K562 (cell line): ENCODE results near the gene PTPN14. TPM values are rescaled to one million over a fixed set of nuclear protein-coding genes. Genes with fewer than 3 reads are reported as not detected.
A peak's percentile ranks its signal among the peaks of the same experiment; 100 is the strongest.

Source experiments
- ATAC-seq: fragments of 200-7000 bp; cut with Tn5 transposase; 3 replicates; pipeline ENCODE4 v1.9.1; 2020; ENCODE audit warnings: moderate library complexity
- BruUV-seq: library from RNA; stranded (reverse); fragments of 400-500 nt; replicated peaks from 2 replicates; lab custom pipeline; 2021; lab: Mats Ljungman, UMichigan
- CTCF ChIA-PET: fragments of 300-600 bp; formaldehyde crosslinking; extraction: SDS; loops from one replicate; lab custom pipeline; 2021; ENCODE audit warnings: low intra/inter-chr PET ratio; lab: Yijun Ruan, JAX
- POLR2A ChIA-PET: fragments of 300-600, 350-650 bp; sonication (Branson Sonifier 250); formaldehyde crosslinking; extraction: SDS; loops from one replicate; lab custom pipeline; 2021; ENCODE audit warnings: antibody characterized with exemption, inconsistent platforms; lab: Yijun Ruan, JAX
- DNase-seq, 4 experiments: peaks; one replicate each; pipeline versions ENCODE4 v3.0.0 to v3.0.0-alpha.2; 2011 to 2018; ENCODE audit warnings: low spot score in 3 of 4, mixed read lengths in 3 of 4; ENCODE audit errors: extremely low read depth in 1 of 4
- FAIRE-seq: peaks from 2 replicates; lab custom pipeline; 2011; peaks lifted over from hg19 to GRCh38; lab: Jason Lieb, UNC
- H2AFZ ChIP-seq: 2 replicates; pipeline ENCODE4 v1.6.0; 2011; ENCODE audit warnings: low read depth, low read length, control low read depth, inconsistent platforms
- H3K27ac ChIP-seq: fragments of 200-600 bp; 3 replicates; pipeline ENCODE4 v1.8.0; 2011; ENCODE audit warnings: low read depth, mild to moderate bottlenecking, control low read depth, inconsistent platforms, low read length, moderate library complexity, mixed read lengths; ENCODE audit errors: extremely low read depth
- H3K27me3 ChIP-seq, 2 experiments: fragments of 300-600 bp in 1 of 2; 2 replicates in 1 of 2; 3 replicates in 1 of 2; pipeline versions ENCODE4 v1.6.0 to v1.8.0; 2011; ENCODE audit warnings: inconsistent platforms in 2 of 2, low read length in 2 of 2, mild to moderate bottlenecking in 1 of 2, mixed read lengths in 1 of 2, moderate library complexity in 1 of 2; ENCODE audit not compliant: control insufficient read depth in 2 of 2, insufficient read depth in 2 of 2
- H3K36me3 ChIP-seq: fragments of 300-600 bp; 3 replicates; pipeline ENCODE4 v1.8.0; 2011; ENCODE audit warnings: mild to moderate bottlenecking, low read length, inconsistent platforms; ENCODE audit not compliant: control insufficient read depth, insufficient read depth
- H3K4me1 ChIP-seq, 2 experiments: fragments of 200-600 bp in 1 of 2; replicated peaks in 1 of 2; 2 replicates in 1 of 2; 3 replicates in 1 of 2; pipeline versions ENCODE4 v1.5.1 to v1.8.0; 2011; ENCODE audit warnings: inconsistent platforms in 2 of 2, low read length in 2 of 2, mild to moderate bottlenecking in 1 of 2, mixed read lengths in 1 of 2, moderate library complexity in 1 of 2; ENCODE audit not compliant: control insufficient read depth in 2 of 2, insufficient read depth in 2 of 2
- H3K4me2 ChIP-seq: 2 replicates; pipeline ENCODE4 v1.6.1; 2011; ENCODE audit warnings: low read length, control low read depth, inconsistent platforms, mixed read lengths; ENCODE audit not compliant: insufficient read depth
- H3K4me3 ChIP-seq: fragments of 200-600 bp; sonication (generic), shearing (Covaris generic); 2 replicates; pipeline ENCODE4 v1.5.1; 2016; ENCODE audit warnings: control low read depth, inconsistent platforms
- H3K79me2 ChIP-seq: fragments of 200-600 bp; 3 replicates; pipeline ENCODE4 v1.8.0; 2011; ENCODE audit warnings: low read length, inconsistent platforms; ENCODE audit not compliant: control insufficient read depth, insufficient read depth
- H3K9ac ChIP-seq, 2 experiments: 2 replicates each; pipeline versions ENCODE4 v1.6.0 to v1.6.1; 2011; ENCODE audit warnings: low read depth in 2 of 2, low read length in 2 of 2, control low read depth in 1 of 2, inconsistent platforms in 1 of 2, mild to moderate bottlenecking in 1 of 2, mixed read lengths in 1 of 2; ENCODE audit not compliant: insufficient read depth in 1 of 2
- H3K9me1 ChIP-seq: one replicate; pipeline ENCODE4 v1.6.0; 2011; ENCODE audit warnings: inconsistent platforms, mild to moderate bottlenecking, low read length, moderate library complexity; ENCODE audit not compliant: control insufficient read depth, insufficient read depth
- H3K9me3 ChIP-seq: replicated peaks from 2 replicates; pipeline ENCODE4 v1.5.1; 2011; ENCODE audit warnings: low read depth, low read length, inconsistent platforms; ENCODE audit not compliant: control insufficient read depth, insufficient read depth
- H4K20me1 ChIP-seq: replicated peaks from 2 replicates; pipeline ENCODE4 v1.6.1; 2011; ENCODE audit warnings: low read length, inconsistent platforms, mixed read lengths; ENCODE audit not compliant: control insufficient read depth, insufficient read depth
- HLTF ChIP-seq: fragments of 450-650 bp; IDR thresholded peaks from 2 replicates; pipeline ENCODE4 v1.6.1; 2016
- MTF1 ChIP-seq: fragments of 250-450 bp; sonication (Bioruptor Pico); IDR thresholded peaks from 2 replicates; pipeline ENCODE4 v1.9.0; 2021; ENCODE audit warnings: moderate library complexity, mild to moderate bottlenecking, inconsistent platforms, borderline replicate concordance
- PHB ChIP-seq: fragments of 250-450 bp; sonication (Bioruptor Pico); IDR thresholded peaks from 2 replicates; pipeline ENCODE4 v1.5.0; 2021
- PHB2 ChIP-seq: fragments of 450-650 bp; IDR thresholded peaks from 2 replicates; pipeline ENCODE4 v1.6.1; 2017; ENCODE audit warnings: low read depth
- SRSF3 ChIP-seq: fragments of 200-400 bp; formaldehyde crosslinking; IDR thresholded peaks from 2 replicates; pipeline ENCODE4 v1.6.1; 2016; ENCODE audit warnings: mild to moderate bottlenecking, low read length, moderate library complexity; ENCODE audit not compliant: insufficient read depth
- TFAM ChIP-seq: fragments of 250-450 bp; sonication (Bioruptor Pico); conservative IDR thresholded peaks from 2 replicates; pipeline ENCODE4 v1.5.0; 2021; ENCODE audit warnings: mild to moderate bottlenecking, moderate library complexity
- ZNF124 ChIP-seq: sonication (generic); formaldehyde crosslinking; IDR thresholded peaks from 2 replicates; pipeline ENCODE4 v1.8.1; 2022; ENCODE audit warnings: missing genetic modification reagents
- ZNF507 ChIP-seq: conservative IDR thresholded peaks from 2 replicates; pipeline ENCODE4 v1.6.1; 2017; ENCODE audit warnings: missing genetic modification characterization, missing compliant biosample characterization
- ZNF780A ChIP-seq: fragments of 250-450 bp; sonication (Bioruptor Pico); IDR thresholded peaks from 2 replicates; pipeline ENCODE4 v1.5.0; 2021; ENCODE audit warnings: mild to moderate bottlenecking
- WGBS: fragments of 100-300 bp; shearing (Covaris generic); methylation state at CpG from one replicate; pipeline ENCODE4 v1.1.6; 2016; ENCODE audit warnings: low coverage, mixed read lengths; ENCODE audit not compliant: insufficient coverage; ENCODE audit errors: missing lambda C conversion rate; 5-methylcytosine and 5-hydroxymethylcytosine counted together
- in situ Hi-C: fragments of 300-500 bp; cut with MboI; formaldehyde crosslinking; loops from 4 replicates; pipeline ENCODE4 v1.15.0; 2018; ENCODE audit warnings: inconsistent platforms, mixed read lengths
- intact Hi-C: fragments of 100-400 bp; cut with micrococcal nuclease; formaldehyde crosslinking; loops from 2 replicates; pipeline ENCODE4 v1.14.2; 2022
- polyA plus RNA-seq, 8 experiments: library from polyadenylated mRNA; depleted of rRNA in 4 of 8; stranded (reverse) in 5 of 8; unstranded in 3 of 8; fragments of >200 nt; fragmentation: Nextera tagmentation in 2 of 8; fragmentation: Illumina TruSeq in 1 of 8; extraction: Ambion mirVana in 2 of 8; extraction: Trizol in 1 of 8; gene quantifications; 2 replicates each; pipeline versions ENCODE4 v1.2.1 to v1.2.3, GENCODE V29; 2011 to 2014; ENCODE audit warnings: inconsistent platforms in 1 of 8, missing spikeins in 1 of 8
- total RNA-seq, 7 experiments: library from RNA; depleted of rRNA in 6 of 7; stranded (reverse); fragments of >200 nt in 6 of 7; fragmentation: Illumina TruSeq in 2 of 7; extraction: Trizol in 2 of 7; gene quantifications; 2 replicates each; pipeline versions ENCODE4 v1.2.1 to v1.2.3, GENCODE V29; 2011 to 2021; ENCODE audit warnings: low replicate concordance in 1 of 7
- TF ChIP-seq, protein P1 (sequence below): conservative IDR thresholded peaks from 2 replicates; pipeline ENCODE4 v1.6.1; 2011; ENCODE audit warnings: low read depth, mild to moderate bottlenecking, low read length; ENCODE audit not compliant: control insufficient read depth
- TF ChIP-seq, protein P2 (sequence below), 2 experiments: fragments of 150-350 bp in 1 of 2; IDR thresholded peaks; 2 replicates each; pipeline ENCODE4 v1.6.1; 2012 to 2016; ENCODE audit warnings: low read depth in 2 of 2, low read length in 2 of 2, mild to moderate bottlenecking in 1 of 2, moderate library complexity in 1 of 2
- TF ChIP-seq, protein P3 (sequence below): fragments of 250-450 bp; sonication (Bioruptor Pico); IDR thresholded peaks from 2 replicates; pipeline ENCODE4 v1.5.0; 2021; ENCODE audit warnings: mild to moderate bottlenecking, borderline replicate concordance

The PTPN14 gene
- total and polyA plus RNA-seq, 9 of the 15 experiments (the other 6 are each of a cell fraction or from before 2014, with no cell fraction given): 0.01 to 0.29 (median 0.04) TPM; not detected in 6

DNA sequence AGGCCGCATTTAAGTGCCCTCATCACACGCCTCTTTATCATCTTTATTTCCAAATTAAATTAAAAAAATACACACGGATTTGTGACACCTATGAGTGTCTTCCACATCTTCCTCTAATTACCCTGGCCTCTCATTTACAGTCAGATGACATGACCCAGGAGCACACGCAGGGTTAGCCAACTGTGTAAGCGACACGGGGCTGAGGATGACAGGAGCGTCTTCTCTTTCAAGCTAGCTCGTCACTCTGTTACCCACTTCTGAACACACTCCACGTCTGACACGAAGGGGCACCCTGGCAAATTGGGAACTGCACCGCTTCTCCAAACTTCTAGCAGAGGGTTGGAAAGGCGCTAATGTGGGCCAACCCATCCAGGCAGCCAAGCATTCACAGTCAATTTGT lies 158.3 kb downstream of the PTPN14 start:
- ChIA-PET CTCF (no interaction called here), POLR2A (interaction anchor here (0.6 to 1.3 kb wide), 2 partner anchors 12 to 31 kb away, joined by 3 read pairs; no protein-coding TSS in a partner anchor)
- no peaks in the 10 kb centered on the region for H4K20me1 ChIP-seq
- no peak overlapping the region for H2AFZ ChIP-seq
- no peak overlapping the region for H3K27ac ChIP-seq
- peaks cover 20 to 21% of the 10 kb centered on the region in 2 experiments for H3K27me3 ChIP-seq
- ATAC-seq (peak; percentile 56), DNase-seq (no peak), FAIRE-seq (no peak)
- under 1% methylated on average over 12 of the region's 12 CpGs for WGBS
- H3K36me3 ChIP-seq: no peaks in the 10 kb centered on the region
- no peaks in the 10 kb centered on the region for H3K9me1 ChIP-seq
- no peaks in the 10 kb centered on the region for H3K9me3 ChIP-seq
- no peak overlapping the region for H3K9ac ChIP-seq
- in situ Hi-C loops: no loop called here
- intact Hi-C loops: no loop called here
- H3K4me2 ChIP-seq: no peak overlapping the region
- H3K4me3 ChIP-seq: no peak overlapping the region
- no TSS peak for BruUV-seq
- no peaks in the 10 kb centered on the region for H3K4me1 ChIP-seq
- no peaks in the 10 kb centered on the region for H3K79me2 ChIP-seq
- TF ChIP-seq TFAM (CRISPR knock-in tag) (no peak), HLTF (no peak), PHB (CRISPR knock-in tag) (no peak), ZNF124 (CRISPR knock-in tag) (no peak), ZNF507 (tag) (no peak), MTF1 (CRISPR knock-in tag) (no peak), SRSF3 (no peak), ZNF780A (CRISPR knock-in tag) (no peak), PHB2 (no peak)
- TF ChIP-seq, protein P1, sequence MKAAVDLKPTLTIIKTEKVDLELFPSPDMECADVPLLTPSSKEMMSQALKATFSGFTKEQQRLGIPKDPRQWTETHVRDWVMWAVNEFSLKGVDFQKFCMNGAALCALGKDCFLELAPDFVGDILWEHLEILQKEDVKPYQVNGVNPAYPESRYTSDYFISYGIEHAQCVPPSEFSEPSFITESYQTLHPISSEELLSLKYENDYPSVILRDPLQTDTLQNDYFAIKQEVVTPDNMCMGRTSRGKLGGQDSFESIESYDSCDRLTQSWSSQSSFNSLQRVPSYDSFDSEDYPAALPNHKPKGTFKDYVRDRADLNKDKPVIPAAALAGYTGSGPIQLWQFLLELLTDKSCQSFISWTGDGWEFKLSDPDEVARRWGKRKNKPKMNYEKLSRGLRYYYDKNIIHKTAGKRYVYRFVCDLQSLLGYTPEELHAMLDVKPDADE: no peak
- TF ChIP-seq, protein P2, sequence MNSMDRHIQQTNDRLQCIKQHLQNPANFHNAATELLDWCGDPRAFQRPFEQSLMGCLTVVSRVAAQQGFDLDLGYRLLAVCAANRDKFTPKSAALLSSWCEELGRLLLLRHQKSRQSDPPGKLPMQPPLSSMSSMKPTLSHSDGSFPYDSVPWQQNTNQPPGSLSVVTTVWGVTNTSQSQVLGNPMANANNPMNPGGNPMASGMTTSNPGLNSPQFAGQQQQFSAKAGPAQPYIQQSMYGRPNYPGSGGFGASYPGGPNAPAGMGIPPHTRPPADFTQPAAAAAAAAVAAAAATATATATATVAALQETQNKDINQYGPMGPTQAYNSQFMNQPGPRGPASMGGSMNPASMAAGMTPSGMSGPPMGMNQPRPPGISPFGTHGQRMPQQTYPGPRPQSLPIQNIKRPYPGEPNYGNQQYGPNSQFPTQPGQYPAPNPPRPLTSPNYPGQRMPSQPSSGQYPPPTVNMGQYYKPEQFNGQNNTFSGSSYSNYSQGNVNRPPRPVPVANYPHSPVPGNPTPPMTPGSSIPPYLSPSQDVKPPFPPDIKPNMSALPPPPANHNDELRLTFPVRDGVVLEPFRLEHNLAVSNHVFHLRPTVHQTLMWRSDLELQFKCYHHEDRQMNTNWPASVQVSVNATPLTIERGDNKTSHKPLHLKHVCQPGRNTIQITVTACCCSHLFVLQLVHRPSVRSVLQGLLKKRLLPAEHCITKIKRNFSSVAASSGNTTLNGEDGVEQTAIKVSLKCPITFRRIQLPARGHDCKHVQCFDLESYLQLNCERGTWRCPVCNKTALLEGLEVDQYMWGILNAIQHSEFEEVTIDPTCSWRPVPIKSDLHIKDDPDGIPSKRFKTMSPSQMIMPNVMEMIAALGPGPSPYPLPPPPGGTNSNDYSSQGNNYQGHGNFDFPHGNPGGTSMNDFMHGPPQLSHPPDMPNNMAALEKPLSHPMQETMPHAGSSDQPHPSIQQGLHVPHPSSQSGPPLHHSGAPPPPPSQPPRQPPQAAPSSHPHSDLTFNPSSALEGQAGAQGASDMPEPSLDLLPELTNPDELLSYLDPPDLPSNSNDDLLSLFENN (IDR thresholded peaks at IDR 0.05; ENCODE audit: low read depth in 2 of 2, low read length in 2 of 2): no peak
- TF ChIP-seq, protein P3, sequence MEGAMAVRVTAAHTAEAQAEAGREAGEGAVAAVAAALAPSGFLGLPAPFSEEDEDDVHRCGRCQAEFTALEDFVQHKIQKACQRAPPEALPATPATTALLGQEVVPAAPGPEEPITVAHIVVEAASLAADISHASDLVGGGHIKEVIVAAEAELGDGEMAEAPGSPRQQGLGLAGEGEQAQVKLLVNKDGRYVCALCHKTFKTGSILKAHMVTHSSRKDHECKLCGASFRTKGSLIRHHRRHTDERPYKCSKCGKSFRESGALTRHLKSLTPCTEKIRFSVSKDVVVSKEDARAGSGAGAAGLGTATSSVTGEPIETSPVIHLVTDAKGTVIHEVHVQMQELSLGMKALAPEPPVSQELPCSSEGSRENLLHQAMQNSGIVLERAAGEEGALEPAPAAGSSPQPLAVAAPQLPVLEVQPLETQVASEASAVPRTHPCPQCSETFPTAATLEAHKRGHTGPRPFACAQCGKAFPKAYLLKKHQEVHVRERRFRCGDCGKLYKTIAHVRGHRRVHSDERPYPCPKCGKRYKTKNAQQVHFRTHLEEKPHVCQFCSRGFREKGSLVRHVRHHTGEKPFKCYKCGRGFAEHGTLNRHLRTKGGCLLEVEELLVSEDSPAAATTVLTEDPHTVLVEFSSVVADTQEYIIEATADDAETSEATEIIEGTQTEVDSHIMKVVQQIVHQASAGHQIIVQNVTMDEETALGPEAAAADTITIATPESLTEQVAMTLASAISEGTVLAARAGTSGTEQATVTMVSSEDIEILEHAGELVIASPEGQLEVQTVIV (CRISPR knock-in tag): no peak
